DND-41 (cell line): ENCODE data around the gene WDR77.

Experiments
- ATAC-seq: fragments of 200-7000 bp; cut with Tn5 transposase; 3 replicates; pipeline ENCODE4 v1.9.1; 2021; ENCODE audit warnings: low read depth; ENCODE audit not compliant: insufficient read depth
- DNase-seq: peaks from one replicate; pipeline ENCODE4 v3.0.0-alpha.2; 2020
- H2AFZ ChIP-seq: 2 replicates; pipeline ENCODE4 v1.6.0; 2012; ENCODE audit warnings: low read depth, low read length
- H3K27ac ChIP-seq: 2 replicates; pipeline ENCODE4 v1.5.1; 2012; ENCODE audit warnings: low read length, inconsistent platforms
- H3K27me3 ChIP-seq: fragments of 200-600 bp; sonication (generic); 2 replicates; pipeline ENCODE4 v1.6.0; 2012; ENCODE audit warnings: low read length, mild to moderate bottlenecking, inconsistent platforms; ENCODE audit not compliant: insufficient read depth, poor library complexity
- H3K36me3 ChIP-seq: 2 replicates; pipeline ENCODE4 v1.5.1; 2012; ENCODE audit warnings: low read length, inconsistent platforms; ENCODE audit not compliant: insufficient read depth
- H3K4me1 ChIP-seq: 2 replicates; pipeline ENCODE4 v1.5.1; 2012; ENCODE audit warnings: mild to moderate bottlenecking, low read length; ENCODE audit not compliant: insufficient read depth
- H3K4me2 ChIP-seq: 2 replicates; pipeline ENCODE4 v1.6.0; 2012; ENCODE audit warnings: mild to moderate bottlenecking, moderate library complexity, low read length, inconsistent platforms; ENCODE audit not compliant: insufficient read depth
- H3K4me3 ChIP-seq, 2 experiments: fragments of 200-600 bp in 1 of 2; shearing (Covaris generic) in 1 of 2; 2 replicates each; pipeline ENCODE4 v1.5.1; 2012 to 2016; ENCODE audit warnings: inconsistent platforms in 2 of 2, low read length in 2 of 2, mild to moderate bottlenecking in 2 of 2, low read depth in 1 of 2, moderate library complexity in 1 of 2
- H3K79me2 ChIP-seq: 2 replicates; pipeline ENCODE4 v1.6.0; 2012; ENCODE audit warnings: low read length, inconsistent platforms; ENCODE audit not compliant: insufficient read depth
- H3K9ac ChIP-seq: 2 replicates; pipeline ENCODE4 v1.6.0; 2012; ENCODE audit warnings: low read depth, mild to moderate bottlenecking, inconsistent platforms, low read length, moderate library complexity
- H3K9me3 ChIP-seq: 2 replicates; pipeline ENCODE4 v1.5.1; 2012; ENCODE audit warnings: low read length, moderate library complexity, mild to moderate bottlenecking, inconsistent platforms; ENCODE audit not compliant: insufficient read depth, severe bottlenecking
- H4K20me1 ChIP-seq: 2 replicates; pipeline ENCODE4 v1.6.0; 2012; ENCODE audit warnings: low read length; ENCODE audit not compliant: insufficient read depth
- EZH2 ChIP-seq: IDR thresholded peaks from 3 replicates; pipeline ENCODE4 v1.6.1; 2012; ENCODE audit warnings: borderline replicate concordance, low read depth, mild to moderate bottlenecking, moderate library complexity, low read length, inconsistent platforms; ENCODE audit not compliant: severe bottlenecking
- TF ChIP-seq, protein P1 (sequence below): IDR thresholded peaks from 2 replicates; pipeline ENCODE4 v1.5.1; 2012; ENCODE audit warnings: borderline replicate concordance, low read length, moderate library complexity, mild to moderate bottlenecking; ENCODE audit not compliant: poor library complexity, severe bottlenecking; ENCODE audit errors: extremely low read depth

WDR77 gene

DNA sequence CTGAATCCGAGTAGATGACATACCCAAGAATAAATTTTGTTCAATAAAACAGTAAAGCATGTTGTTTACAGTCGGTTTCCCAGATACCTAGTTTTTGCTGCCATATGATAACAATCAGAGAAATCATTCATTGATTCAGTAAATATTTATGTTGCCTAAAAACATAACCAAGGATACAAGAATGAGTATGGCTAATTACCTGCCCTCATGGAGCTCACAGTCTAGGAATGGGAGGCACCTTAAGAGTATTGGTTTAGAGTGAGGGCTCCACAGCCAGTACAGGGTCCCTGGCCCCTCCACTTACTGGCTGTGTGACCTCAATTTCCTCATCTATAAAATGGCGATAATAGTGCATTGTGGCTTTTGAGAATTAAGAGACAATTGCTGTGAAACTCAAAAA is 1.1 kb upstream of the WDR77 start:
- ATAC-seq, result no peak
- Histone ChIP-seq H3K9me3 (no peaks in the 10 kb centered on the region), H3K36me3 (peaks cover 61% of the 10 kb centered on the region), H3K4me2 (peak overlapping the region; percentile 87), H3K27ac (peak overlapping the region; percentile 98), H3K27me3 (no peaks in the 10 kb centered on the region), H2AFZ (peak overlapping the region; percentile 100; the same call in 1 of the 2 replicates), H3K9ac (peak overlapping the region; percentile 96), H3K4me1 (peaks cover 70% of the 10 kb centered on the region), H4K20me1 (peaks cover 8% of the 10 kb centered on the region; the same call in 1 of the 2 replicates), H3K4me3 (peak overlapping the region; percentile 97 to 98), H3K79me2 (peaks cover 99% of the 10 kb centered on the region)
- DNase-seq, result no peak
- TF ChIP-seq, protein P1, sequence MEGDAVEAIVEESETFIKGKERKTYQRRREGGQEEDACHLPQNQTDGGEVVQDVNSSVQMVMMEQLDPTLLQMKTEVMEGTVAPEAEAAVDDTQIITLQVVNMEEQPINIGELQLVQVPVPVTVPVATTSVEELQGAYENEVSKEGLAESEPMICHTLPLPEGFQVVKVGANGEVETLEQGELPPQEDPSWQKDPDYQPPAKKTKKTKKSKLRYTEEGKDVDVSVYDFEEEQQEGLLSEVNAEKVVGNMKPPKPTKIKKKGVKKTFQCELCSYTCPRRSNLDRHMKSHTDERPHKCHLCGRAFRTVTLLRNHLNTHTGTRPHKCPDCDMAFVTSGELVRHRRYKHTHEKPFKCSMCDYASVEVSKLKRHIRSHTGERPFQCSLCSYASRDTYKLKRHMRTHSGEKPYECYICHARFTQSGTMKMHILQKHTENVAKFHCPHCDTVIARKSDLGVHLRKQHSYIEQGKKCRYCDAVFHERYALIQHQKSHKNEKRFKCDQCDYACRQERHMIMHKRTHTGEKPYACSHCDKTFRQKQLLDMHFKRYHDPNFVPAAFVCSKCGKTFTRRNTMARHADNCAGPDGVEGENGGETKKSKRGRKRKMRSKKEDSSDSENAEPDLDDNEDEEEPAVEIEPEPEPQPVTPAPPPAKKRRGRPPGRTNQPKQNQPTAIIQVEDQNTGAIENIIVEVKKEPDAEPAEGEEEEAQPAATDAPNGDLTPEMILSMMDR, result no peak
- TF ChIP-seq EZH2, result no peak

DNA sequence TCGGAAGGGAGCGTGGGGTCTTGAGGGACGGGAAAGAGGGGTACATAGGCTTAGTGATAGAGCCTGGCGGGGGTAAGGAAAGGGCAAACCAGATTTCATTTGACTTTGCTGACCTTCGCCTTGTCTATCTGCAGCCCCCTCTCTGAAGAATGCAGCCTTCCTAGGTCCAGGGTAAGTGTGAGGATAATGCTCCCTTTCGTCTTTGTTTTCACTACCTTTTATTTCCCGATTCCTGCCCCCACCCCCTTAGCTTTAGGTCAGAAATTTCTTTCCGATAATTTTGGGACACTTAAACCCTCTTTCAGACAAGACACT is 604 bp upstream of the WDR77 start:
- Histone ChIP-seq H3K9me3 (no peaks in the 10 kb centered on the region), H3K36me3 (peaks cover 61% of the 10 kb centered on the region), H3K4me1 (peaks cover 66% of the 10 kb centered on the region), H3K4me3 (peak overlapping the region; percentile 97 to 98), H3K4me2 (peak overlapping the region; percentile 87), H3K27ac (peak overlapping the region; percentile 98), H4K20me1 (peaks cover 8% of the 10 kb centered on the region; the same call in 1 of the 2 replicates), H3K9ac (peak overlapping the region; percentile 96), H3K27me3 (no peaks in the 10 kb centered on the region), H3K79me2 (peaks cover 99% of the 10 kb centered on the region), H2AFZ (peak overlapping the region; percentile 100)
- no peak for ATAC-seq
- DNase-seq, result no peak
- no peak for TF ChIP-seq EZH2
- TF ChIP-seq, protein P1, result no peak

DNA sequence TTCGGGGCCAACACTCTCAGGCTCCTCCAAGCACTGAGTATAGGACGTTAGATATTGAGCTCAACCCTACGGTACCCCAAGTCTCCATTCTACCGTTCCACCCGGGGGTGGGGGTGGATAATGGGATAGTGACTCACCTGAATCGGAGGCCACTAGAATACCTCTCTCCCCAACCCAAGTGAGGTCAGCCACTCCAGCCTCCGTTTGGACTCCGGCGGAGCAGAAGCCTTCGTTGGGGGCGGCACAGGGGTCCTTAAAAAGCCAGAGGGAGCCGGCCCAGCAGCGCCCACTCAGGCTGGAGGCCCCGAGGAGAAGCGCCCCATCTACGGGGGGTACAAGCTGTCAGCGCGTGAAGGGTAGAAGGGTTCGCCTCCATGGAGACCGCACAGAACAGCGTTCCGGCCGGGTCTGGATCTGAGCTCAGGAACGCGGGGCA is 556 bp downstream of the WDR77 start:
- Histone ChIP-seq H3K4me3 (peak overlapping the region; percentile 97 to 98), H3K36me3 (peaks cover 61% of the 10 kb centered on the region), H2AFZ (peak overlapping the region; percentile 78), H4K20me1 (peaks cover 10% of the 10 kb centered on the region; the same call in 1 of the 2 replicates), H3K9me3 (no peaks in the 10 kb centered on the region), H3K4me2 (peak overlapping the region; percentile 84), H3K4me1 (peaks cover 59% of the 10 kb centered on the region), H3K79me2 (peaks cover 92% of the 10 kb centered on the region), H3K9ac (peak overlapping the region; percentile 96), H3K27ac (peak overlapping the region; percentile 80), H3K27me3 (no peaks in the 10 kb centered on the region)
- TF ChIP-seq, protein P1, result peak; percentile 10
- no peak for TF ChIP-seq EZH2
- ATAC-seq (peak; percentile 38), DNase-seq (no peak)
